Right lobe of liver (tissue), 4 donors: ENCODE data around the gene CHN1.

Experiments used
- CTCF ChIP-seq, 4 donors: fragments of 200-600 bp in 3 of 4; fragments of 450-650 bp in 1 of 4; IDR thresholded peaks; one replicate each; pipeline versions ENCODE4 v1.5.1 to v1.8.0; 2016 to 2022; ENCODE audit warnings: antibody characterized with exemption in 4 of 4, mild to moderate bottlenecking in 2 of 4
- POLR2A ChIP-seq: fragments of 450-650 bp; IDR thresholded peaks from one replicate; pipeline ENCODE4 v1.6.1; 2017; ENCODE audit warnings: antibody characterized with exemption, mild to moderate bottlenecking
- donor health status: DM: no; HTN: no; CAD: no.
- donor health status: DM: no; HTN: no; CAD: no.
- donor health status: DM: no; HTN: yes; CAD: no.

GRCh38 chr2:174827371-174828369 is 177.5 kb downstream of the CHN1 start:
- no peak for TF ChIP-seq POLR2A
- no peak for TF ChIP-seq CTCF (IDR thresholded peaks at IDR 0.05)
